Brain microvascular endothelial cell (primary cell): ENCODE measurements around the gene HHIP.

Experiments used
- DNase-seq: peaks from one replicate; pipeline ENCODE4 v3.0.0-alpha.2; 2020
- H3K27ac ChIP-seq: fragments of 250-450 bp; sonication (Bioruptor Pico); 2 replicates; pipeline ENCODE4 v1.5.1; 2020; ENCODE audit warnings: mild to moderate bottlenecking, moderate library complexity
- H3K27me3 ChIP-seq: fragments of 250-450 bp; sonication (Bioruptor Pico); replicated peaks from 2 replicates; pipeline ENCODE4 v1.5.1; 2020; ENCODE audit warnings: mild to moderate bottlenecking
- H3K36me3 ChIP-seq: fragments of 250-450 bp; sonication (Bioruptor Pico); replicated peaks from 2 replicates; pipeline ENCODE4 v1.5.1; 2020; ENCODE audit warnings: mild to moderate bottlenecking
- H3K4me3 ChIP-seq: 2 replicates; pipeline ENCODE4 v1.5.1; 2011; ENCODE audit warnings: low read depth, mild to moderate bottlenecking, control low read depth, low read length, moderate library complexity
- in situ Hi-C: cut with HindIII; loops from 2 replicates; pipeline ENCODE4 v1.10.0; 2017; ENCODE audit warnings: low sequenced_read_pairs, low pct_ligation_motif_present
- TF ChIP-seq, protein P1 (sequence below): IDR thresholded peaks from 2 replicates; pipeline ENCODE4 v1.5.1; 2011; ENCODE audit warnings: low read depth, mild to moderate bottlenecking, moderate library complexity, low read length, control low read depth, inconsistent platforms; ENCODE audit errors: missing control alignments

HHIP gene

DNA sequence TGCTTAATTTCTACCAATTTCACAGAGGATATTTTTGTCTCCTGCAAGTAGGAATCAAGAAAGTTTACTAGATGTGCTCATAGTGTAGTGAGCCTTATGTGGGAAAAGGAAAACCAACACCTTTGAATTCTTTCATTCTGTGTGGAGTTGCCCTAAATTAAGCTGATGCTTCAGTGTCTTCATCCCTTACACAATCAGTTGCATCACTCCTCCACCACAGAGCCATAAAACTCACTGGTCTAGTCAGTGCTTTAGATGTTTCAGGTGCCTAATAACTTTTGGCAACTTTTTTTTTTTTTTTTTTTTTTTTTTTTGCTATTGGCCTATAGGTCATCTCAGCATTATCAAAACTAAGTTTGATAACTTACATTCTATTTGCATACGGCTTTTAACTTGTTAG lies 41.5 kb downstream of the HHIP start:
- H3K27ac ChIP-seq: no peak overlapping the region
- TF ChIP-seq, protein P1, sequence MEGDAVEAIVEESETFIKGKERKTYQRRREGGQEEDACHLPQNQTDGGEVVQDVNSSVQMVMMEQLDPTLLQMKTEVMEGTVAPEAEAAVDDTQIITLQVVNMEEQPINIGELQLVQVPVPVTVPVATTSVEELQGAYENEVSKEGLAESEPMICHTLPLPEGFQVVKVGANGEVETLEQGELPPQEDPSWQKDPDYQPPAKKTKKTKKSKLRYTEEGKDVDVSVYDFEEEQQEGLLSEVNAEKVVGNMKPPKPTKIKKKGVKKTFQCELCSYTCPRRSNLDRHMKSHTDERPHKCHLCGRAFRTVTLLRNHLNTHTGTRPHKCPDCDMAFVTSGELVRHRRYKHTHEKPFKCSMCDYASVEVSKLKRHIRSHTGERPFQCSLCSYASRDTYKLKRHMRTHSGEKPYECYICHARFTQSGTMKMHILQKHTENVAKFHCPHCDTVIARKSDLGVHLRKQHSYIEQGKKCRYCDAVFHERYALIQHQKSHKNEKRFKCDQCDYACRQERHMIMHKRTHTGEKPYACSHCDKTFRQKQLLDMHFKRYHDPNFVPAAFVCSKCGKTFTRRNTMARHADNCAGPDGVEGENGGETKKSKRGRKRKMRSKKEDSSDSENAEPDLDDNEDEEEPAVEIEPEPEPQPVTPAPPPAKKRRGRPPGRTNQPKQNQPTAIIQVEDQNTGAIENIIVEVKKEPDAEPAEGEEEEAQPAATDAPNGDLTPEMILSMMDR: no peak
- in situ Hi-C loops: no loop called here
- H3K27me3 ChIP-seq: no peaks in the 10 kb centered on the region
- H3K4me3 ChIP-seq: no peak overlapping the region
- H3K36me3 ChIP-seq: peaks cover 29% of the 10 kb centered on the region
- DNase-seq: no peak

DNA sequence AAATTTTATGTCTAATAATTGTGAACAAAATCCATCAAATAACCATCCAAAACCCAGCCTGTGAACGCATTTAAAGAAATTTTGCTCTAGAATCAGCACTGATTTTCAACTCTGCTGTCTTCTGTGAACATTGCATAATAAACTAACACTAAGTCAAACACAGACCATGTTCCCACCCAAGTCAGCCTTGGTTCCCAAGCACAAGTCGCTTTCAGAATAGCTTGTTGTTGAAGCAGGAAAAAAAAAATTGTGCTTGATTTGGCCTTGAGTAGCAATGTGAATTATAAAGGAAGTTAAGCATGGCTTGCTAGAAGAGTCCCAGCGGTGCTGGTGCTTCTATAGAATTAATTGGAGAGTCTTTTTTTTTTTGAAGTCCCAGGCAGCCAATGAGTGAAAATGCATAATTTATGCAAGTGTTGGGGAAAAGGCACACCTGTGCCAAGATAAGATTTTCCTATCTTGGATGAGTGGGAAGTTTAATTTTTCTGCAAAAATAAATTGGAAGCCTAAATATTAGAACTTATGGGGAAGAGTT lies 42.1 kb downstream of the HHIP start:
- Histone ChIP-seq H3K27me3 (no peaks in the 10 kb centered on the region), H3K27ac (no peak overlapping the region), H3K4me3 (no peak overlapping the region), H3K36me3 (peaks cover 33% of the 10 kb centered on the region)
- no peak for DNase-seq
- TF ChIP-seq, protein P1: no peak
- in situ Hi-C loops: no loop called here

DNA sequence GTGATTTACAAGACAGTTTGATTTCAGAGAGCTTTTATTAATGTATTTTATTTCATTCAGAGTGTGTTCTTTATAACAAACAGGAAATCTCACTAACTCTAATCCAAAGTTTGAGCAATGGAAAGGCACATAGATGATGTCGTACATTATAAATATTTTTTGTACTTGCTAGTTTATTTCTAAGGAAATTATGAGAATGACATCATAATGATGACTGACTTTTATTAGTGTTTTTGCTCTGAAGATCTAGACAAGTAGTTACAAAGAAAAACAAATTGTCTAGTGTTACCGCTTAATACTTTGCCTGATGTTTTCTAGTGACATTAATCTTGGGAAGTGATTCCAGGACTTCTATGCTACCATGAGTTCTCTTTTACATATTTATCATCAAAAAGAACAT lies 43.2 kb downstream of the HHIP start:
- H3K4me3 ChIP-seq: no peak overlapping the region
- no peaks in the 10 kb centered on the region for H3K27me3 ChIP-seq
- TF ChIP-seq, protein P1: no peak
- no peak for DNase-seq
- peaks cover 33% of the 10 kb centered on the region for H3K36me3 ChIP-seq
- H3K27ac ChIP-seq: no peak overlapping the region
- in situ Hi-C loops: no loop called here

DNA sequence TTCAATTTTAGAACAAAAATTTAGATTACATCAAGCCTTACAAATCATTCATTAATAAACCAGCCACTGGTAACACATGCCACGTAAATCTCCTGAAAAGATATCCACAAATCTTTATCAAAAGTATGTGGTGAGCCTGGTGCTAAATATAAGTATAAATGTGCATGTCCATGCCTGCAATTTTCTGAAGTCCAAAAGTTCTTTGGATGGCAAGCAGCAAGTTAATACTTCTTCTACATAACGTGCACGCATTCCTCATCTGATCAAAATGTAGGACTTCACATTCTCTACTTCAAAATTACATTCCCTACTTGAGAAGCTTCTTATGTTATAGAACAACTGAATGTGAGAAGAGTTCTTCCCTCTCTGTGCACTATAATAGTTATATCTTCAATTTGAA lies 49.8 kb downstream of the HHIP start:
- in situ Hi-C loops: no loop called here
- no peak for DNase-seq
- H3K27me3 ChIP-seq: no peaks in the 10 kb centered on the region
- H3K36me3 ChIP-seq: peaks cover 10% of the 10 kb centered on the region
- TF ChIP-seq, protein P1: no peak
- H3K27ac ChIP-seq: no peak overlapping the region
- H3K4me3 ChIP-seq: no peak overlapping the region

DNA sequence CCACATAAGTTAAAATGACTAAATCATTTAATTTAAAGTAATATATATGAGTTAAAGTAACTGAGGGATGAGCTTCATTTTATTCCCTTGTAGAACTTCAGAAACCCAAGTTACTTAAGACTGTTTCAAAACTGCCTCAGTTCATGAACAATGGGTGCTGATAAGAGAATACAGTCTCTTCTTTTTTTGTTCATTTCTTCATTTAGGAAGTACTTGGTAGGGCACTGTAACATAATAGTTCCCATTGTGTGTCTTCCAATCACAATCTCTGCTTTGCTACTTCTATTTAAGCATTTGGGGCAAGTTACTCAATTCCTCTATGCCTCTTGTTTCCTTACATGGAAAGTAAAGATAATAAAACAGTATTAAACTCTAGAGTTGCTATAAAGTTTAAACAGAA lies 50.4 kb downstream of the HHIP start:
- DNase-seq: no peak
- peaks cover 10% of the 10 kb centered on the region for H3K36me3 ChIP-seq
- H3K27me3 ChIP-seq: no peaks in the 10 kb centered on the region
- H3K4me3 ChIP-seq: no peak overlapping the region
- in situ Hi-C loops: no loop called here
- TF ChIP-seq, protein P1: no peak
- H3K27ac ChIP-seq: no peak overlapping the region

DNA sequence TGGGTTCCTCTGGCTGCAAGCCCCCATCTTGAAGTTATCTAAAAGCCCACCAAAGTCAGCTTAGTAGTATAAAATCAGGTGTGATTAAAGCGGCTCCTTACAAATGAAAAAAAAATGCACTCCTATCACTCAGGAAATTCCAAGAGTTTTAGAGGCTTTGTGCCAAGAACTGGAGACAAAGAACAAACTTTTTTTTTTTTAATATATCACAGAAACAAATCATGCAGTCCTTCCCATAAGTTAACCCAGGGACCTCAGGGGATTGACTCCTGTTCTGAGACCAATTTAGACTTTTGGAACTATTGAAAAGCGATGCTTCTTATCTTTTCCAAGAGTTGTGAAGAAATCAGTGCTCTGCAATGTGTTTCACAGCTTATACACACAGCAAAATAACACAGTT lies 53.6 kb downstream of the HHIP start:
- Histone ChIP-seq H3K4me3 (no peak overlapping the region), H3K27ac (no peak overlapping the region), H3K27me3 (no peaks in the 10 kb centered on the region), H3K36me3 (peaks cover 3% of the 10 kb centered on the region)
- DNase-seq: no peak
- in situ Hi-C loops: no loop called here
- TF ChIP-seq, protein P1: no peak
